Measurements from ENCODE around the gene TRNT1. TPM values are rescaled to one million over a fixed set of nuclear protein-coding genes. Genes with fewer than 3 reads are reported as not detected.

Gene TRNT1
- total and polyA plus RNA-seq, 2 experiments from 2014 or later = 33.9 to 36.4 TPM

GRCh38 chr3:3154879-3155610 is 28.3 kb downstream of the TRNT1 start:
- no peak overlapping the region for H3K27ac Mint-ChIP-seq
- H3K79me2 ChIP-seq (replicated peaks; ENCODE audit: insufficient read depth) = no peaks in the 10 kb centered on the region
- H3K9me2 ChIP-seq (ENCODE audit: insufficient read depth) = no peaks in the 10 kb centered on the region
- H4K20me1 ChIP-seq (replicated peaks; ENCODE audit: insufficient read depth) = peaks cover 7% of the 10 kb centered on the region
- H3K27me3 ChIP-seq (ENCODE audit: insufficient read depth) = no peaks in the 10 kb centered on the region
- no peaks in the 10 kb centered on the region for H3K27me3 Mint-ChIP-seq (ENCODE audit: insufficient read depth, low read depth, poor library complexity)
- no peak overlapping the region for H3K4me3 Mint-ChIP-seq
- no peak overlapping the region for H3K4me3 ChIP-seq
- no peak overlapping the region for H3K4me2 ChIP-seq
- no peaks in the 10 kb centered on the region for H3K4me1 Mint-ChIP-seq
- no peaks in the 10 kb centered on the region for H3F3A ChIP-seq (replicated peaks; ENCODE audit: low read depth)
- DNase-seq (ENCODE audit: low spot score) (no peak), ATAC-seq (no peak)
- H3K9me3 Mint-ChIP-seq = no peaks in the 10 kb centered on the region
- no peak overlapping the region for H3K27ac ChIP-seq (ENCODE audit: low read depth)
- H3K36me3 Mint-ChIP-seq (ENCODE audit: low read depth) = peaks cover 33% of the 10 kb centered on the region
- TF ChIP-seq NANOG (IDR thresholded peaks at IDR 0.05; ENCODE audit: borderline replicate concordance) = no peak
- TF ChIP-seq ZNF331 (CRISPR knock-in tag; IDR thresholded peaks at IDR 0.05; ENCODE audit: low read depth) = no peak
- TF ChIP-seq EZH2phosphoT487 (IDR thresholded peaks at IDR 0.05; ENCODE audit: unreplicated experiment) = no peak
- no peak for TF ChIP-seq CTCF (conservative IDR thresholded peaks at IDR 0.05; ENCODE audit: low read depth in 2 of 2)
- TF ChIP-seq EZH2 (IDR thresholded peaks at IDR 0.05; ENCODE audit: low read depth, unreplicated experiment) = no peak
- TF ChIP-seq STAT1 (IDR thresholded peaks at IDR 0.05; ENCODE audit: unreplicated experiment) = no peak
- TF ChIP-seq POLR2AphosphoS5 (IDR thresholded peaks at IDR 0.05; ENCODE audit: low read depth) = no peak
- TF ChIP-seq ZNF462 (CRISPR knock-in tag; IDR thresholded peaks at IDR 0.05) = no peak
- TF ChIP-seq JUNB (IDR thresholded peaks at IDR 0.05; ENCODE audit: unreplicated experiment) = no peak
- TF ChIP-seq ETS1 (IDR thresholded peaks at IDR 0.05) = no peak
- no peak for TF ChIP-seq REST (IDR thresholded peaks at IDR 0.05; ENCODE audit: unreplicated experiment)
- TF ChIP-seq CREB1 (CRISPR knock-in tag; IDR thresholded peaks at IDR 0.05; ENCODE audit: low read depth) = no peak
- TF ChIP-seq ZNF114 (CRISPR knock-in tag; IDR thresholded peaks at IDR 0.05) = no peak
- peaks cover 19% of the 10 kb centered on the region for H3K36me3 ChIP-seq (ENCODE audit: insufficient read depth)
- H2AFZ ChIP-seq = no peak overlapping the region
- H3K4me1 ChIP-seq (ENCODE audit: insufficient read depth) = no peaks in the 10 kb centered on the region
